Measurements from ENCODE around the gene FAM20C. TPM values are rescaled to one million over a fixed set of nuclear protein-coding genes. Genes with fewer than 3 reads are reported as not detected.
A peak's percentile ranks its signal among the peaks of the same experiment; 100 is the strongest.

Gene FAM20C
- total and polyA plus RNA-seq, 3 experiments from 2014 or later: 3.2 to 3.6 TPM; not detected in 1

DNA sequence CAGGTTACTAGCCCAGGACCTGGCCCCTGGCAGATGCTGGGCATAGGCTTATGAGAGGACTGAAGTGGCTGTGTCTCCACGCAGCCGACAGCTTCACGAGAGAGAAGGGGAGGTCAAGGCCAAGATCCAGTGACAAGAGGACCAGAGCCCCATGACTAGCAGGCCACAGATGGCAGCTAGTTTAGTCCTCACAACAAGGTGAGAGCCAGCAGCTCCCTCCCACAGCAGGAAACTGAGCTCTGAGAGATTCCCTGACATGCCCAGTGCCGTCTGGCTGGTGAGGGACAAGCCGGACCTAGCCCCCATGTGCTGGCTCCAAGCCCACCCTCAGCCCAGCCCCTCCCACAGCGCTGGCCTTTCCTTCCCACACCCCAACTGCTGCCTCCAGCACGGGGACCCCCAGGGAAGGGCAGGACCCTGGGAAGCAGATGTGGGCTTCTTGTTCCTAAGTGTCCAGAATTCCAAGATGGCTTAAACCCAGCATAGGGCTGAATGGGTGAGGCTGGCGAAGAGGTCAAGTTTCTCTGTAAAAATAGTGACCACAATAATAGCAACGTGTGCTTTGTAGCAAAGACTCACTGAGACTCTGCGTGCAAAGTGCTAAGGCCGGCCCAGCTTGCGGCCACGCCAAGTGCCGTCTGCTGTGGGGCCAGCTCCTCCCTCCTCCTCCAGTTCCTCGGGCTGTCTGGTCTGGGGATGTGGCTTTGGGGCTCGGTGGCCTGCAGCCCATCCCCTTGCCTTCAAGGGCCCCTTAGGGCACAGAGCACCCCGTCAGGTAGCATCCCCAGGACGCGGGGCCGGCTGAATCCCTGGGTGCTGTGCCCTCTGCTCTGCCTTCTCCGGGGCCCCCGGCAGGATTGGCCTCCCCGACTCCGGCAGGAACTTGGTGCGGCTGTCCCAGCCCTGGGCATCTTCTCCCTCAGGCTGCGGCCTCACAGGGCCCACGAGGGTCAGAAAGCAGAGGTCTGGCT lies 7.8 kb upstream of the FAM20C start:
- H3K36me3 Mint-ChIP-seq: no peaks in the 10 kb centered on the region
- Histone ChIP-seq H3K27ac (ENCODE audit: low read depth, low read length) (no peak overlapping the region), H3K4me3 (ENCODE audit: low read length) (no peak overlapping the region), H3K9me3 (ENCODE audit: low read length) (no peaks in the 10 kb centered on the region), H3K36me3 (ENCODE audit: insufficient read depth, low read length) (no peaks in the 10 kb centered on the region), H3K4me1 (ENCODE audit: insufficient read depth, low read length) (no peaks in the 10 kb centered on the region), H3K27me3 (ENCODE audit: insufficient read depth, low read length, poor library complexity, severe bottlenecking) (no peaks in the 10 kb centered on the region)
- H3K27me3 Mint-ChIP-seq: peaks cover 4 to 7% of the 10 kb centered on the region in 2 donors
- H3K9me3 Mint-ChIP-seq: peaks cover 0 to 2% (median 0%) of the 10 kb centered on the region in 5 donors
- H3K4me1 Mint-ChIP-seq: no peaks in the 10 kb centered on the region
- DNase-seq: no peak
- no peak overlapping the region for H3K4me3 Mint-ChIP-seq
- ChIA-PET POLR2A (no interaction called here), CTCF (no interaction called here)
- H3K27ac Mint-ChIP-seq: no peak overlapping the region

DNA sequence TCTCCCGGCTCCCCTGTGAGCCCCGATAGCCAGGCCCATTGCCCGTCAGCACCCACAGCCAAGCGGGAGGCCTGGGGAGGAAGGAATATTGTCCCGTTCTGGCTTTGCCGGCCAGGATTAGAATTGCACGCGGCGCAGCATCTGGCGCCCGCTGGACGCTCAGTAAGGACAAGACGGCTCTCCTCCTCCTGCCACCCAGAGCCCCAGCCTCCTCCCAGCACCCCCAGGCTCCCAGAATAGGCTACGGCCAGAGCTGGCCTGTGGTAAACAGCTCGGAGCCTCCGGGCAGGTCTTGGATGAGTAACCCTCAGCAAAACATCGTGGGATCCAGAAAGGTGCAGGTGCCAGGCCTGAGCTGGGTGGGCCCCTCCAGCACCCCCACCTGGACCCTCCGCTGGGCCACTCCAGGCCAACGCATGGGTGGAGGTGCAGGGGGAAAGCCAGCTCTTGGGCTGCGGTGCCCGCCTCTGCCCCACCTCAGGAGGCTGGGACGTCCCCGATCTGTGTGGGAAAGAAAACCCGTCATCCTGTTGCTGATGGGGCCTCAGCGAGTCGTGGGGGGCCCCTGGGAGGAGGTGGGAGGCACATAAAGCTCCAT lies 5.8 kb upstream of the FAM20C start:
- H3K27ac Mint-ChIP-seq: no peak overlapping the region
- Histone ChIP-seq H3K4me1 (ENCODE audit: insufficient read depth, low read length) (peaks cover 3% of the 10 kb centered on the region), H3K9me3 (ENCODE audit: low read length) (no peaks in the 10 kb centered on the region), H3K36me3 (ENCODE audit: insufficient read depth, low read length) (no peaks in the 10 kb centered on the region), H3K27me3 (ENCODE audit: insufficient read depth, low read length, poor library complexity, severe bottlenecking) (peaks cover 11% of the 10 kb centered on the region), H3K27ac (ENCODE audit: low read depth, low read length) (no peak overlapping the region), H3K4me3 (ENCODE audit: low read length) (no peak overlapping the region)
- peaks cover 2% of the 10 kb centered on the region in 3 donors for H3K4me1 Mint-ChIP-seq
- no peak overlapping the region for H3K4me3 Mint-ChIP-seq
- no peaks in the 10 kb centered on the region for H3K36me3 Mint-ChIP-seq
- H3K9me3 Mint-ChIP-seq: peaks cover 0 to 3% (median 0%) of the 10 kb centered on the region in 5 donors
- ChIA-PET POLR2A (no interaction called here), CTCF (no interaction called here)
- DNase-seq: no peak
- peaks cover 16 to 25% of the 10 kb centered on the region in 2 donors for H3K27me3 Mint-ChIP-seq

DNA sequence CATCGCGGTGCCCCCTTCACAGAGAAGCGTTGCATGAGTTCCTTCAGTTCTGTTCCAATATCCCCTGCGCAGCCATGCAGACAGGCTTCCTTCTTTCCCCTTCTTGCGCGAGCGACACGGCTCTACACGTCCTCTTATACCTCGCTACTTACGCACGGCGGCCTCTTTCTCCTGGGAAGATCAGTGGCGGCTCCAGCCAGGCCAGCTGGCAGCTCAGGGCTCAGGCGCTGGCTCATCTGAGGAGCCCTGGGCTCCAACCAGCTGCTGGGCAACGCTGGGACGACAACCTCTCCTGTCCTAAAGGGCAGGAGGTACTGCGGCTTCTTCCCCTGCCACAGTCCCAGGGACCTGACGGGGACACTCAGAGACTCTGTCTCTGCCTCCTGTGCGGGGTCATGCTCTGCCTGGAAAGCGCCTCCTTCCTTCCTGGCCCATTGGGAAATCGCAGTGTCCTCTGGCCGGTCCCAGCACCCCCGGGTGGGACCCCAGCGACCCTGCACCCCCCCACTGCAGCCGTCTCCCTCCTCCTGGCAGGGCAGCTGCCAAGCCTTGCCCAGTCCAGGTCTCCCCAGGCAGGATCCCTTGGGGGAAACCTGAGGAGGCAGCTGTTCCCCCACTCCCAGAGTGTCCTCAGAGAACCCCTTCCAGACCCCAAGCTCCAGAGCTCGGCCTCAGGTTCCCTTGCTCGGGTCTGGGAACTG lies 5.0 kb upstream of the FAM20C start:
- H3K27ac ChIP-seq (ENCODE audit: low read depth, low read length): no peak overlapping the region
- no peaks in the 10 kb centered on the region for H3K9me3 ChIP-seq (ENCODE audit: low read length)
- Mint-ChIP-seq H3K36me3 (no peaks in the 10 kb centered on the region), H3K27ac (no peak overlapping the region), H3K4me1 (peaks cover 3 to 4% (median 4%) of the 10 kb centered on the region in 3 donors), H3K4me3 (no peak overlapping the region), H3K27me3 (peaks cover 16 to 26% of the 10 kb centered on the region in 2 donors), H3K9me3 (peaks cover 0 to 4% (median 0%) of the 10 kb centered on the region in 5 donors)
- DNase-seq: no peak
- H3K4me1 ChIP-seq (ENCODE audit: insufficient read depth, low read length): peaks cover 3% of the 10 kb centered on the region
- ChIA-PET POLR2A (no interaction called here), CTCF (no interaction called here)
- H3K4me3 ChIP-seq (ENCODE audit: low read length): no peak overlapping the region
- peaks cover 11% of the 10 kb centered on the region for H3K27me3 ChIP-seq (ENCODE audit: insufficient read depth, low read length, poor library complexity, severe bottlenecking)
- no peaks in the 10 kb centered on the region for H3K36me3 ChIP-seq (ENCODE audit: insufficient read depth, low read length)

DNA sequence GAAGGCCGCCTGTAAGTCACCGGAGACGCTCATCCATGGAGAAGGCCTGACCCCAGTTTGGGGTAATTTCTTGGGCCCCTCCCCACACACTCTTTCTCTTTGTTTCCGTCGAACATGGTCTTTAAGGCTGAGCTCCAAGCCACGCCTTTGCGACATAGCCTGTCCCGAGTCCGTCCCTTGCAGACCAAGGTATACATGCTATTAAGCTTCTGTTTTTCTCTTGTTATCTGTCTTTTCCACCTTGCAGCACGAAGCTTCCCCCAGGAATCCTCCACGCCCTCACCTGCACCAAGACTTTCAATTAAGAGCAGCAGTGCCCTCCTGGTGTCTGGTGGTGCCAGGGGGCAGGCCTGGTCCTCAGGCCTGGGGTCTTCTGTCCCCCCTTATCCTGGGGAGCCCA lies 4.2 kb upstream of the FAM20C start:
- Histone ChIP-seq H3K27ac (ENCODE audit: low read depth, low read length) (no peak overlapping the region), H3K4me3 (ENCODE audit: low read length) (no peak overlapping the region), H3K27me3 (ENCODE audit: insufficient read depth, low read length, poor library complexity, severe bottlenecking) (peaks cover 11% of the 10 kb centered on the region), H3K9me3 (ENCODE audit: low read length) (no peaks in the 10 kb centered on the region), H3K36me3 (ENCODE audit: insufficient read depth, low read length) (no peaks in the 10 kb centered on the region), H3K4me1 (ENCODE audit: insufficient read depth, low read length) (peaks cover 3% of the 10 kb centered on the region)
- DNase-seq: no peak
- H3K9me3 Mint-ChIP-seq: peaks cover 0 to 4% (median 0%) of the 10 kb centered on the region in 5 donors
- no peak overlapping the region for H3K27ac Mint-ChIP-seq
- no peak overlapping the region for H3K4me3 Mint-ChIP-seq
- ChIA-PET POLR2A (no interaction called here), CTCF (no interaction called here)
- H3K27me3 Mint-ChIP-seq: peaks cover 16 to 26% of the 10 kb centered on the region in 2 donors
- no peaks in the 10 kb centered on the region for H3K36me3 Mint-ChIP-seq
- H3K4me1 Mint-ChIP-seq: peaks cover 3 to 4% (median 4%) of the 10 kb centered on the region in 3 donors

DNA sequence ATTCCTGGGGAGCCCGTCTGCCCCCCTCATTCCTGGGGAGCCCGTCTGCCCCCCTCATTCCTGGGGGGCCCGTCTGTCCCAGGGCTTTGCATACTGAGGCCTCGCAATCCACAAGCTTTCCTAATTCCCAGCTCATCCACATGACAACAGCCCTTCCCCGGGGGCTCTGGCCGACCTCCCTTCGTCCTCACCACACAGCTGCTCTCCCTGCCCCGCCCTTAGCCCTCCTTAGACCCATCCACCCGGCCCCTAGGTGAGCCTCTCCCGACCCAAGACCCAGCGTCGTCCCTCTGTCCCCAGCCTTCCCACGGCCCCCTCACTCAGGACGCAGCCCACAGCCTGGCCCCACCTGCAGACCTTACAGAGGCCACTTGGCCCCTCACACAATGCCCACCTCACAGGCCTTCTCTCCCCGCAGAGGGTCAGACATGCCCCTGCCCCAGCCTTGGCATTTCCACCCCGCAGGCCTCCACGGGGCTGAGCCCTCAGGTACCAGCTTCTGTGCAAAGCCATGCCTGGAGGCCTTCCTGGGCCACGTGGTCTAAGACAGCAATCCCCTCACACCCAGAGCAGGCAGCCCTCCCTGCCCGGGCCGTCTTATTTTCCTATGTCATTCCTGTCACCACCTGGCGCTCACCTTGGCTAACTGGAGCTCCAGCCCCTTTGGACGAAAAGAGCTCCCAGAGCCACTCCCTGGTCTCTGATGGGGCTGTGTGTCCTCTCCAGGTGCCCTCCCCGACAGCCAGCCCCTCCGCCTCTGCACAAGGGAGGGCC lies 3.5 kb upstream of the FAM20C start:
- H3K9me3 ChIP-seq (ENCODE audit: low read length): no peaks in the 10 kb centered on the region
- peaks cover 3% of the 10 kb centered on the region for H3K4me1 ChIP-seq (ENCODE audit: insufficient read depth, low read length)
- ChIA-PET POLR2A (no interaction called here), CTCF (no interaction called here)
- no peak overlapping the region for H3K27ac ChIP-seq (ENCODE audit: low read depth, low read length)
- H3K9me3 Mint-ChIP-seq: peaks cover 0 to 4% (median 0%) of the 10 kb centered on the region in 5 donors
- no peak overlapping the region for H3K4me3 ChIP-seq (ENCODE audit: low read length)
- H3K27me3 ChIP-seq (ENCODE audit: insufficient read depth, low read length, poor library complexity, severe bottlenecking): peaks cover 11% of the 10 kb centered on the region
- H3K27me3 Mint-ChIP-seq: peaks cover 16 to 29% of the 10 kb centered on the region in 2 donors
- peaks cover 3 to 4% (median 4%) of the 10 kb centered on the region in 3 donors for H3K4me1 Mint-ChIP-seq
- H3K4me3 Mint-ChIP-seq: no peak overlapping the region
- no peaks in the 10 kb centered on the region for H3K36me3 ChIP-seq (ENCODE audit: insufficient read depth, low read length)
- no peak for DNase-seq
- no peak overlapping the region for H3K27ac Mint-ChIP-seq
- no peaks in the 10 kb centered on the region for H3K36me3 Mint-ChIP-seq

DNA sequence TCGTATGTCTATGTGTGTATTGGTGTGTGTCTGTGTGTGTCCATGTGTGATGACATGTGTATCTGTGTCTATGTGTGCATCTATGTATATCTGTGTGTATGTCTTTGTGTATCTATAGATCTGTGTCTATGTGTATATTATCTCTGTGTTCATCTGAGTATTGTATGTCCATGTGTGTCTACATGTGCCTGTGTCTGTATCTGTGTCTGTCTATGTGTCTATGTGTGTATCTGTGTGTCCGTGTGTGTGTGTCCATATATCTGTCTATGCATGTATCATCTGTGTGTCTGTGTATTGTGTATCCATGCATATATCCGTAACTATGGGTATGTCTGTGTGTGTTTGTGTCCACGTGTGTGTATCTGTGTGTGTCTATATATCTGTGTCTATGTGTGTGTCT lies 2.7 kb upstream of the FAM20C start:
- POLR2A ChIA-PET: no interaction called here
- CTCF ChIA-PET: no interaction called here
- peaks cover 3 to 4% (median 4%) of the 10 kb centered on the region in 3 donors for H3K4me1 Mint-ChIP-seq

DNA sequence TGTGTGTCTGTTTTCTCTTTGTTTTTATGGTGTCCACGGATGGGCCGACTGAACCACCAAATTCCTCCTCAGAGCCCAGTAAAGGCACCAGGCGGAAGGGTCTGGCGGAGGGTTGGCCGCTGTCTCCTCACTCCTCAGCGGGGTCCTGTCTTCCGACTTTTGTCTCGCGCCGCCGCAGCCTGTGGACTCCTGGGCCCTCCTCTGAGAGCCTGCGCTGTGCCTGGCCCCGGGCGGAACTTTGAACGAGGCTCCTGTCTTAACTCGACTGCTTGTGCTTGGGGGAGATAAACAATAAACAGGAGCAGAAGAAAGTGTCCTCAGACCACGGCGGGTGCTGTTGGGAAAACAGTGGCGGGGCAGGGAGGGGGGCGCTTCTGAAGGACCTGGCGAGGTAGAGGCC lies 2.2 kb upstream of the FAM20C start:
- Histone ChIP-seq H3K36me3 (ENCODE audit: insufficient read depth, low read length) (no peaks in the 10 kb centered on the region), H3K27me3 (ENCODE audit: insufficient read depth, low read length, poor library complexity, severe bottlenecking) (peaks cover 11% of the 10 kb centered on the region), H3K4me1 (ENCODE audit: insufficient read depth, low read length) (peaks cover 3% of the 10 kb centered on the region), H3K9me3 (ENCODE audit: low read length) (no peaks in the 10 kb centered on the region), H3K27ac (ENCODE audit: low read depth, low read length) (no peak overlapping the region), H3K4me3 (ENCODE audit: low read length) (no peak overlapping the region)
- Mint-ChIP-seq H3K4me1 (peaks cover 3 to 4% (median 4%) of the 10 kb centered on the region in 3 donors), H3K27ac (no peak overlapping the region), H3K36me3 (no peaks in the 10 kb centered on the region), H3K27me3 (peaks cover 20 to 38% of the 10 kb centered on the region in 2 donors), H3K4me3 (peak overlapping the region in 4 of 7 donors; percentile 1 to 83 (median 40)), H3K9me3 (peaks cover 0 to 4% (median 0%) of the 10 kb centered on the region in 5 donors)
- DNase-seq: no peak
- ChIA-PET CTCF (no interaction called here), POLR2A (no interaction called here)

More for the DNA sequence above, 2.7 kb upstream of the FAM20C start:
- H3K4me3 Mint-ChIP-seq: peak overlapping the region in 4 of 7 donors; percentile 1 to 27 (median 2)
- no peaks in the 10 kb centered on the region for H3K9me3 ChIP-seq (ENCODE audit: low read length)
- peaks cover 0 to 4% (median 0%) of the 10 kb centered on the region in 5 donors for H3K9me3 Mint-ChIP-seq
- no peaks in the 10 kb centered on the region for H3K36me3 ChIP-seq (ENCODE audit: insufficient read depth, low read length)
- no peak overlapping the region for H3K27ac Mint-ChIP-seq
- H3K27ac ChIP-seq (ENCODE audit: low read depth, low read length): no peak overlapping the region
- H3K27me3 Mint-ChIP-seq: peaks cover 20 to 35% of the 10 kb centered on the region in 2 donors
- no peaks in the 10 kb centered on the region for H3K36me3 Mint-ChIP-seq
- DNase-seq: no peak
- peaks cover 11% of the 10 kb centered on the region for H3K27me3 ChIP-seq (ENCODE audit: insufficient read depth, low read length, poor library complexity, severe bottlenecking)
- H3K4me1 ChIP-seq (ENCODE audit: insufficient read depth, low read length): peaks cover 3% of the 10 kb centered on the region
- no peak overlapping the region for H3K4me3 ChIP-seq (ENCODE audit: low read length)
